ENCODE results near the gene CCIN.
"Not testable (repeated sequence)": the region's sequence is repeated elsewhere in the genome, so short reads cannot be mapped to it uniquely, and the experiment has no call there.

Gene CCIN

GRCh38 chr9:36160126-36160525 is 9.1 kb upstream of the CCIN start:
- not testable (repeated sequence) for DNase-seq (ENCODE audit: low read depth)

GRCh38 chr9:36161187-36161586 is 8.0 kb upstream of the CCIN start:
- no peak for DNase-seq (ENCODE audit: low read depth)

- no peak for DNase-seq (ENCODE audit: low read depth)
Observed at GRCh38 chr9:36162211-36162738, 6.9 kb upstream of the CCIN start.

- DNase-seq (ENCODE audit: low read depth): peak; percentile 72
Observed at GRCh38 chr9:36163049-36163785, 6.0 kb upstream of the CCIN start.

- DNase-seq (ENCODE audit: low read depth): peak; percentile 61
Observed at GRCh38 chr9:36163786-36164170, 5.4 kb upstream of the CCIN start.

GRCh38 chr9:36164372-36164771 is 4.8 kb upstream of the CCIN start:
- no peak for DNase-seq (ENCODE audit: low read depth)

GRCh38 chr9:36164989-36165388 is 4.2 kb upstream of the CCIN start:
- DNase-seq (ENCODE audit: low read depth): no peak

GRCh38 chr9:36165826-36166167 is 3.4 kb upstream of the CCIN start:
- no peak for DNase-seq (ENCODE audit: low read depth)

GRCh38 chr9:36166168-36166927 is 2.8 kb upstream of the CCIN start:
- DNase-seq (ENCODE audit: low read depth): peak; percentile 88

GRCh38 chr9:36169708-36170107 is 520 bp downstream of the CCIN start:
- no peak for DNase-seq (ENCODE audit: low read depth)

- DNase-seq (ENCODE audit: low read depth): no peak
Observed at GRCh38 chr9:36170531-36170930, 1.3 kb downstream of the CCIN start.

GRCh38 chr9:36173861-36174260 is 4.7 kb downstream of the CCIN start:
- no peak for DNase-seq (ENCODE audit: low read depth)

GRCh38 chr9:36174271-36174670 is 5.1 kb downstream of the CCIN start:
- DNase-seq (ENCODE audit: low read depth): no peak

GRCh38 chr9:36174731-36175130 is 5.5 kb downstream of the CCIN start:
- no peak for DNase-seq (ENCODE audit: low read depth)

- not testable (repeated sequence) for DNase-seq (ENCODE audit: low read depth)
Observed at GRCh38 chr9:36175209-36175608, 6.0 kb downstream of the CCIN start.

GRCh38 chr9:36176496-36176895 is 7.3 kb downstream of the CCIN start:
- DNase-seq (ENCODE audit: low read depth): not testable (repeated sequence)

- DNase-seq (ENCODE audit: low read depth): no peak
Observed at GRCh38 chr9:36177571-36177970, 8.4 kb downstream of the CCIN start.

- DNase-seq (ENCODE audit: low read depth): not testable (repeated sequence)
Observed at GRCh38 chr9:36180243-36180642, 11.1 kb downstream of the CCIN start.

- DNase-seq (ENCODE audit: low read depth): peak; percentile 91
Observed at GRCh38 chr9:36187414-36187813, 18.2 kb downstream of the CCIN start.

GRCh38 chr9:36188212-36188611 is 19.0 kb downstream of the CCIN start:
- no peak for DNase-seq (ENCODE audit: low read depth)

GRCh38 chr9:36189976-36190375 is 20.8 kb downstream of the CCIN start:
- no peak for DNase-seq (ENCODE audit: low read depth)

- peak; percentile 99 for DNase-seq (ENCODE audit: low read depth)
Observed at GRCh38 chr9:36190388-36191289, 21.5 kb downstream of the CCIN start, which contains the start of gene CLTA. Gene CLTA (plus strand): TSS chr9:36190921. CDS start chr9:36191057, 136 bp downstream.

Measured in iris pigment epithelial cell (primary cell).